Muscle of leg (tissue), 11 donors: ENCODE measurements around the gene DENR. TPM values are rescaled to one million over a fixed set of nuclear protein-coding genes. Genes with fewer than 3 reads are reported as not detected.
"Not testable (repeated sequence)": the region's sequence is repeated elsewhere in the genome, so short reads cannot be mapped to it uniquely, and the experiment has no call there.

ENCODE experiments used
- DNase-seq: peaks from one replicate; pipeline ENCODE4 v3.0.0; 2013
- H3K27ac ChIP-seq: one replicate; pipeline ENCODE4 v1.5.1; 2013; ENCODE audit warnings: mild to moderate bottlenecking, low read length, control low read depth
- H3K27me3 ChIP-seq: one replicate; pipeline ENCODE4 v1.6.1; 2013; ENCODE audit warnings: low read length; ENCODE audit not compliant: control insufficient read depth, insufficient read depth
- H3K36me3 ChIP-seq: one replicate; pipeline ENCODE4 v1.6.1; 2013; ENCODE audit warnings: low read length; ENCODE audit not compliant: control insufficient read depth, insufficient read depth
- H3K4me1 ChIP-seq: one replicate; pipeline ENCODE4 v1.6.1; 2013; ENCODE audit warnings: low read length; ENCODE audit not compliant: control insufficient read depth, insufficient read depth
- H3K4me3 ChIP-seq: one replicate; pipeline ENCODE4 v1.5.1; 2013; ENCODE audit warnings: low read length, control low read depth
- H3K9me3 ChIP-seq: replicated peaks from 2 replicates; pipeline ENCODE4 v1.6.1; 2013; ENCODE audit warnings: low read depth, low read length; ENCODE audit not compliant: control insufficient read depth
- WGBS: methylation state at CpG from one replicate; pipeline ENCODE4 v1.1.5; 2013; ENCODE audit warnings: missing lambda C conversion rate; ENCODE audit not compliant: insufficient coverage; 5-methylcytosine and 5-hydroxymethylcytosine counted together
- polyA plus RNA-seq, 8 donors: library from polyadenylated mRNA; unstranded; fragments of 120-200 nt; gene quantifications; one replicate each; pipeline versions ENCODE4 v1.2.1 to v1.2.3, GENCODE V29; 2013; ENCODE audit warnings: inconsistent platforms in 1 of 8, low replicate concordance in 1 of 8; ENCODE audit not compliant: insufficient read length in 8 of 8, insufficient read depth in 1 of 8
- total RNA-seq: library from RNA; stranded (reverse); fragments of 120-200 nt; gene quantifications from one replicate; pipeline ENCODE4 v1.2.4, GENCODE V29; 2013

The DENR gene
- total and polyA plus RNA-seq, 9 donors: 37.3 to 74.1 (median 67.7) TPM

DNA sequence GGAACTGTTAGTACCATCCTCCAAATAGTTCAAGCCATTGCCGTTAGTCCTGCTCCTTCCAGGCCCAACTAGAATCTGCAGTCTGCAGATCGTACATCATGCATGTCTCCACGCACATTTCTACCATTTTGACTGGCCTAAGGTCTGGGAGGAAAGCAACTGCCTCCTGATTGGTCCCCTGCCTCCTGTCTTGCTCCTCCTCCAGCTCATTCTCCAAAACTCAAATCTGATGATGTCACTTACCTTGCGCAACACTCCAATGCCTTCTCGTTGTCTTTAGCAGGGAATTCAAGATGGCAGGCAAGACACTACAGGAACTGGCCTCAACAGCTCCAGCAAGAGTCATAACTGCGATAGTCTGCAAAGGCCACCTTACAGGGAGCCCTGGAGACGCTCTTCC lies 12.3 kb upstream of the DENR start:
- Histone ChIP-seq H3K27ac (no peak overlapping the region), H3K36me3 (no peaks in the 10 kb centered on the region), H3K27me3 (no peaks in the 10 kb centered on the region), H3K9me3 (no peaks in the 10 kb centered on the region), H3K4me1 (no peaks in the 10 kb centered on the region), H3K4me3 (no peak overlapping the region)
- WGBS: 92% methylated on average over 6 of the region's 7 CpGs
- DNase-seq: no peak

DNA sequence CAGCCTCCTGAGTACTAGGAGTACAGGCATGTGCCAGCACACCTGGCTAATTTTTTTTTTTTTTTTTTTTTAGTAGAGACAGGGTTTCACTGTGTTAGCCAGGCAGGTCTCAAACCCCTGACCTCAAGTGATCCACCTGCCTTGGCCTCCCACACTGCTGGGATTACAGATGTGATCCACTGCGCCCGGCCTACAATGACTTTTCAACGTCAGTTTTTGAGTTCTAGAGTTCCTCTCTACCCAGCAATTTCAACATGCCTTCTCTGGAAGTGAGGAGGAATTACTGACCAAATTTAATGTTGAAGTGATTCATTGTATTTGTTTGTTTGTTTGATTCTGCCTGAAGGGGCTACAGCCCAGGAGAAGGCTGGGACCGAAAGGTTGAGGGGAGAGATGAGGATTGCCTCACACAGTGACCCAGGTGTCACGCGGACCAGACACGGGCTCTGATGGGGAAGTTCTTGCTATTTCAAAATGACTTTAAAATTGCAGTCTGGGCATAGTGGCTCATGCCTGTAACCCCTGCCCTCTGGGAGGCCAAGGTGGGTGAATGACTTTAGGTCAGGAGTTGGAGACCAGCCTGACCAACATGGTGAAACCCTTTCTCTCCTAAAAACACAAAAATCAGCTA lies 8.6 kb upstream of the DENR start:
- DNase-seq: peak; percentile 44
- H3K27ac ChIP-seq: no peak overlapping the region
- WGBS: 87% methylated on average over 4 of the region's 7 CpGs
- H3K27me3 ChIP-seq: no peaks in the 10 kb centered on the region
- no peaks in the 10 kb centered on the region for H3K4me1 ChIP-seq
- H3K36me3 ChIP-seq: no peaks in the 10 kb centered on the region
- H3K9me3 ChIP-seq: no peaks in the 10 kb centered on the region
- H3K4me3 ChIP-seq: no peak overlapping the region

DNA sequence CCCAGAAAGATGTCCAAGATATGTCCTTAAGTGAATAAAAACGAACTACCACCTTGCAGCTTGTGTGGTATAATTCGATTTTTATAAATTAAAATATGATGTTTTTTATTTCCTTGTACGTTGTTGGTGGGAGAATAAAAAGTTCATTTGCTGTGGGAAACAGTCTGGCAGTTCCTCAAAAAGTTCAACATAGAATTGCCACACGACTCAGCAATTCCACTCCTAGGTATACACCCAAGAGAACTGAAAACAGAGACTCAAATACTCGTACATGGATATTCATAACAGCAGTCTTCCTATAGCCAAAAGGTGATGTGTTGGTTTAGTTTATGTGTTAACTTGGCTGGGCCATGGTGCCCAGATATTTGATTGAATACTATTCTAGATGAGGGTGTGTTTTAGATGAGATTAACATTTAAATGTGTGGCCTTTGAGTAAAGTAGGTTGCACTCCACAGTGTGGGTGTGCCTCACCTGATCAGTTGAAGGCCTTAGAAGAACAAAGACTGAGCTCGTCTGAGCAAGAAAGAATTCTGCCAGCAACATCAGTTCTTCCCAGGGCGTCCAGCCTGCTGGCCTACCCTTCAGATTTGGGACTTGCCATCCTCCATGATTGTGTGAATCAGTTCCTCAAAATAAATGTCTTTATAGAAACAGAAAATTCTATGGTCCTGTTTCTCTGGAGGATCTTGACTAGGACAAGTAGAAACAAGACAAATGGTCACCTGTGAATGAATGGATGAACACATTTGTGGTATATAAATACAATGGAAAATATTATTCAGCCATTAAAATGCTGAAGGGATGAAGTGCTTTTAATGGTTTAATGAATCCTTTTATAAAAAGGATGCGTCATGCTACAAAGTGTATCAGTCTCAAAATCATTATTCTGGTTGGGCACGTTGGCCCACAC lies 5.1 kb upstream of the DENR start:
- H3K4me1 ChIP-seq: no peaks in the 10 kb centered on the region
- no peaks in the 10 kb centered on the region for H3K36me3 ChIP-seq
- no peak for DNase-seq
- no peak overlapping the region for H3K4me3 ChIP-seq
- 85% methylated on average over 2 of the region's 9 CpGs for WGBS
- H3K9me3 ChIP-seq: no peaks in the 10 kb centered on the region
- H3K27me3 ChIP-seq: no peaks in the 10 kb centered on the region
- H3K27ac ChIP-seq: no peak overlapping the region

DNA sequence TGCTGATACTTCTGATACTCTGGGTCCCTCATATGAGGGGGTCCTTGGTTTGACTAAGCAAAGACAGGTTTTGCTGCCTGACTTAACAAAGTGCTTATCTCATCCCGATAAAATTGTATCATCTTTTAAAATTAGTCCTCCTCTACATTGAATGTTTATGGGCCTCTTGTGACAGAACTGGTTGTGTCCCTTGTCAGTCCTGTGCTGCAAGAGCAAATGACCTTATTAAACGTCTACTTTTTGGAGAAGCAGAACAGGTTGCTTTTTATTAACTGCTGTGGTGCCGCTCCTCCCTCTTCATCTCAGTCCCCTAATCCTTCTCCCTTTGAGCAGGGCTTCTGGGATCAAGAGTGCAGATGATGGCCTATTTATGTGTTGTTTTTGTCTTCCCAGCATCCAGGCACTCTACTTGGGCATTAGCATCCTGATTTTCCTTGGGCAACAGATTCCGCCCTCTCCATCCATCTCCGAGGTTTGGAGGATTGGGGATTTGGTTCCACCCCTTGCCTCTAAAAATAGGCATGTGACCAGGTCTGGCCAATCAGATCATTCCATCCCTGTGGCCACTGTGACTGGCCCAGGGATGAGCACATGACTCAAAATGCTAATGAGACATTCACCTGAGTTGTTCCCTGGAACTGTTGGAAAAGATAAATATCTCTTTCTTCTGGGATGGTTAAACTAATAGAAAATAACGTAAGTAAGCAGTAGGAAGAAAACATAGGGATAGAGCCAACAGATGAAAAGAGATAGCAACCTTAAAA lies 2.9 kb upstream of the DENR start:
- no peak overlapping the region for H3K27ac ChIP-seq
- H3K9me3 ChIP-seq: no peaks in the 10 kb centered on the region
- no peak for DNase-seq
- H3K36me3 ChIP-seq: peaks cover 9% of the 10 kb centered on the region
- H3K4me3 ChIP-seq: no peak overlapping the region
- H3K4me1 ChIP-seq: peaks cover 10% of the 10 kb centered on the region
- WGBS: 80% methylated on average over 1 of the region's 6 CpGs
- no peaks in the 10 kb centered on the region for H3K27me3 ChIP-seq

DNA sequence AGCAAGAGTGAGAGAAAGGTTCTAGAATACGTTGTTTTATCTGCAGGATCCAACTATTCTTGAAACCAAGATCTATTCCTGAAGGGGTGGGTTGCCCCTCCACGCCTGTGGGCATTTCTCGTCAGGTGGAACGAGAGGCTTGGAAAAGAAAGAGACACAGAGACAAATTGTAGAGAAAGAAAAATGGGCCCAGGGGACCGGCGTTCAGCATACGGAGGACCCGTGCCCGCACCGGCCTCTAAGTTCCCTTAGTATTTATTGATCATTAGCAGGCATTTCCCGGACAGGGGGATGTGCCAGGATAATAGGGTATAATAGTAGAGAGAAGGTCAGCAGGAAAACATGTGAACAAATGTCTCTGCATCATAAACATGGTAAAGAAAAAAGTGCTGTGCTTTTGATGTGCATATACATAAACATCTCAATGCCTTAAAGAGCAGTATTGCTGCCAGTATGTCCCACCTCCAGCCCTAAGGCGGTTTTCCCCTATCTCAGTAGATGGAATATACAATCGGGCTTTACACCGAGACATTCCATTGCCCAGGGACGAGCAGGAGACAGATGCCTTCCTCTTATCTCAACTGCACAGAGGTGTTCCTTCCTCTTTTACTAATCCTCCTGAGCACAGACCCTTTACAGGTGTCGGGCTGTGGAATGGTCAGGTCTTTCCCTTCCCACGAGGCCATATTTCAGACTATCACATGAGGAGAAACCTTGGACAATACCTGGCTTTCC lies 1.7 kb upstream of the DENR start:
- H3K27me3 ChIP-seq, DNase-seq, H3K27ac ChIP-seq, H3K9me3 ChIP-seq, H3K4me3 ChIP-seq: not testable (repeated sequence)
- Histone ChIP-seq H3K4me1 (peaks cover 10% of the 10 kb centered on the region), H3K36me3 (peaks cover 18% of the 10 kb centered on the region)
- WGBS: 57% methylated on average over 10 of the region's 17 CpGs

DNA sequence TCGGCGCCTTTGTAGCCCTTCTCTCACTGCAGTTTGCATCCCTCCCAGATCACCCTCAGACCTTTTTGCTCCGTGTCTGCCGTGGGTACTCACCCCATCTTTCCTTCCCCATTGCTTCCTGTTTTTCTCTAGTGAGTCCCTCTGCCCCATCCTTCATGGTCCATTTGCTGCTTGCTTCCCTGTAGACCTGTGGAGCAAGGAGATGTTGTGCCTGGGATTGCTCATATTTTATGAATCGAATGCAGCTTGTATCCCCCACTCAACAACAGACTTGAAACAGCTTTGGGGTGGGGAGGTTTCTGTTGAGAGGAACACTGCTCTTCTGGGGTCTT lies 661 bp downstream of the DENR start:
- Histone ChIP-seq H3K9me3 (no peaks in the 10 kb centered on the region), H3K27ac (peak overlapping the region; percentile 89), H3K4me1 (peaks cover 10% of the 10 kb centered on the region), H3K27me3 (no peaks in the 10 kb centered on the region), H3K36me3 (peaks cover 31% of the 10 kb centered on the region), H3K4me3 (peak overlapping the region; percentile 98)
- no peak for DNase-seq
- 0% methylated on average over 4 of the region's 5 CpGs for WGBS

DNA sequence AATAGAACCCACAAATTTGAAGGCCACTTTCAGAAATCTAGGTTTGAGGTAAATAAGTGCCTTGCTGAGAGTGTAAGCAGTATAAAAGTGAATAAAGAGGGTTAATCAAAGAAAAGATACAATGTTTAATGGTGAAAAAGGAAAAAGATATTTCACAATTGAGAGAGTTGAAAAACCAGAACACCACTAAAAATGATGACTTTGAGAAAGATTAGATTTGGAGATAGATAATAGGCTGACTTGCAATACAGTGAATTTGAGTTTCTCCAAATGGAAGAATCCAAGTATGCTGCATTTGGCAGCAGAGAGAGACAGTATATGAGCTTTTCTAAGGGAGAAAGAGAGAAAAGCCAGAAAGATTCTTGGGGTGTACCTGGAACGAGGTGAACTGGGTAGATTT lies 2.2 kb downstream of the DENR start:
- H3K27me3 ChIP-seq: no peaks in the 10 kb centered on the region
- no peaks in the 10 kb centered on the region for H3K9me3 ChIP-seq
- no peak for DNase-seq
- no peak overlapping the region for H3K4me3 ChIP-seq
- H3K36me3 ChIP-seq: peaks cover 42% of the 10 kb centered on the region
- peaks cover 10% of the 10 kb centered on the region for H3K4me1 ChIP-seq
- WGBS: no CpG with 5 or more reads among the region's 1 CpG
- no peak overlapping the region for H3K27ac ChIP-seq

DNA sequence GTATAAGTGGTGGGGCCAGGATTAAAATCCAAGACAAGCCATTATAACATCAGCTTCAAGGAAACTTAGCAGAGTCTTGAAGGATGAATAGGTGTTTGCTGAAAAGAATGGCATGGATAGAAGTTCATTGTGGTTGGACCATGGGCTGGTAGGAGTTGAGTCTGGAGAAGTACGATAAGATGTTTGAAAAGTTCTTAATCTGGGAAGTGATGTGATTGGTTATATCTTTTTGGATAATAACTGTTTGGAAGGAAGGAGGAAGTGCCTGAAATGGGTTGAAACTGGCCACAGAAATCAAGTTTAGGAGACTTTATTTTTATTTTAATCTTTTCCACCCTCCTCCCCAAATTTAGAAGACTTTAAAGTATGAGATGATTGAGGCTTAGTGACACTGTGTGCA lies 4.9 kb downstream of the DENR start:
- WGBS: 100% methylated on average over 1 of the region's 1 CpG
- no peak for DNase-seq
- Histone ChIP-seq H3K4me3 (no peak overlapping the region), H3K36me3 (peaks cover 51% of the 10 kb centered on the region), H3K9me3 (no peaks in the 10 kb centered on the region), H3K27me3 (no peaks in the 10 kb centered on the region), H3K4me1 (peaks cover 10% of the 10 kb centered on the region), H3K27ac (no peak overlapping the region)

DNA sequence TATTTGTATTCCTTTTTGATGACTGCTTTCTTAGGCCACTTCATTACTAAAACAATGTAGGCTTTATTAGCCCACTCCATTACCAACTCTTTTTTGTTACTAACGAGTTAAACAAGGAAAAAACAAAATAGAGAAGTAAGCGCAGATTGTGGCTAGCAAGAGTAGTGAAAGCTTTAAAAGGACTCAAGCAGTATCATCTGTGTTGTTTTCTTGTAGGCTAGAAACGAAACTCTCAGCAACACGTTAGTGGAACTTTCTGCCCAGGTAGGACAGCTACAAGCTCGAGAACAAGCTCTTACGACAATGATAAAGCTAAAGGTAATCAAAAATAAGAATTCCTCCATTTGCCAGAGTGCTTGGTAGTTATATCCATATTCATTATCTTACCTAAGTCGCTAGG lies 32.9 kb downstream of the DENR start:
- Histone ChIP-seq H3K4me3 (no peak overlapping the region), H3K4me1 (no peaks in the 10 kb centered on the region), H3K9me3 (no peaks in the 10 kb centered on the region), H3K27ac (no peak overlapping the region), H3K27me3 (no peaks in the 10 kb centered on the region), H3K36me3 (no peaks in the 10 kb centered on the region)
- WGBS: no CpG with 5 or more reads among the region's 7 CpGs
- no peak for DNase-seq

DNA sequence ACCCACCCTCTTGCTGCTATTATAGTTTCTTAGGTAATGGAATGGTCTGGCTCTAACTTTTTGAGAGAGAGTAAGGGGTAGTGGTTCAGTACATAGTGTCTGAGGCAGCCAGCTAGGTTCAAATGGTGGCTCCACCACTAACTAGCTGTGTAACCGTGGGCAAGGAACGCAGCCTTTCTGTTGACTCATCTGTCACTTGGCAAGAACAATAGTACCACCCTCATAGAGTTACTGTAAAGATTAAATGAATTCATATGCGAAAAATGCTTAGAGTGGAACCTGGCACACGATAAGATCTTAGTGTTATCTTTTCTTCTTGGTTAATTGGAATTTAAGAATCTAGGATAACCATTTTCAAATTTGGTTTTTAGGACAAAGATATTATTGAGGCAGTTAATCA lies 35.8 kb downstream of the DENR start:
- no peaks in the 10 kb centered on the region for H3K36me3 ChIP-seq
- H3K27me3 ChIP-seq: no peaks in the 10 kb centered on the region
- H3K9me3 ChIP-seq: no peaks in the 10 kb centered on the region
- no peaks in the 10 kb centered on the region for H3K4me1 ChIP-seq
- 80% methylated on average over 2 of the region's 4 CpGs for WGBS
- H3K4me3 ChIP-seq: no peak overlapping the region
- no peak for DNase-seq
- H3K27ac ChIP-seq: no peak overlapping the region
